GM15510 (cell line): ENCODE data around the gene BTBD2.
A peak's percentile ranks its signal among the peaks of the same experiment; 100 is the strongest.

ENCODE experiments used
- POLR2A ChIP-seq: IDR thresholded peaks from 3 replicates; pipeline ENCODE4 v1.6.1; 2011; ENCODE audit warnings: borderline replicate concordance; ENCODE audit not compliant: insufficient read length; ENCODE audit errors: extremely low read depth

BTBD2 gene

GRCh38 chr19:2055931-2056836 is 40.7 kb upstream of the BTBD2 start:
- TF ChIP-seq POLR2A, result peak; percentile 37

GRCh38 chr19:2054763-2055162 is 39.2 kb upstream of the BTBD2 start:
- peak; percentile 32 for TF ChIP-seq POLR2A

GRCh38 chr19:2053601-2054389 is 38.3 kb upstream of the BTBD2 start:
- TF ChIP-seq POLR2A, result no peak

GRCh38 chr19:2051773-2052704 is 36.5 kb upstream of the BTBD2 start:
- TF ChIP-seq POLR2A, result peak; percentile 35

GRCh38 chr19:2050991-2051772 is 35.7 kb upstream of the BTBD2 start, which contains the start of gene MKNK2:
TSS of gene MKNK2 (minus strand) at chr19:2051244. CDS start at chr19:2050851, 393 bp downstream.
- peak; percentile 100 for TF ChIP-seq POLR2A

GRCh38 chr19:2050349-2050990 is 35.0 kb upstream of the BTBD2 start:
- peak; percentile 28 for TF ChIP-seq POLR2A

GRCh38 chr19:2049741-2050348 is 34.3 kb upstream of the BTBD2 start:
- peak; percentile 49 for TF ChIP-seq POLR2A

GRCh38 chr19:2048959-2049740 is 33.6 kb upstream of the BTBD2 start:
- TF ChIP-seq POLR2A, result peak; percentile 5

GRCh38 chr19:2048104-2048958 is 32.8 kb upstream of the BTBD2 start:
- no peak for TF ChIP-seq POLR2A

DNA sequence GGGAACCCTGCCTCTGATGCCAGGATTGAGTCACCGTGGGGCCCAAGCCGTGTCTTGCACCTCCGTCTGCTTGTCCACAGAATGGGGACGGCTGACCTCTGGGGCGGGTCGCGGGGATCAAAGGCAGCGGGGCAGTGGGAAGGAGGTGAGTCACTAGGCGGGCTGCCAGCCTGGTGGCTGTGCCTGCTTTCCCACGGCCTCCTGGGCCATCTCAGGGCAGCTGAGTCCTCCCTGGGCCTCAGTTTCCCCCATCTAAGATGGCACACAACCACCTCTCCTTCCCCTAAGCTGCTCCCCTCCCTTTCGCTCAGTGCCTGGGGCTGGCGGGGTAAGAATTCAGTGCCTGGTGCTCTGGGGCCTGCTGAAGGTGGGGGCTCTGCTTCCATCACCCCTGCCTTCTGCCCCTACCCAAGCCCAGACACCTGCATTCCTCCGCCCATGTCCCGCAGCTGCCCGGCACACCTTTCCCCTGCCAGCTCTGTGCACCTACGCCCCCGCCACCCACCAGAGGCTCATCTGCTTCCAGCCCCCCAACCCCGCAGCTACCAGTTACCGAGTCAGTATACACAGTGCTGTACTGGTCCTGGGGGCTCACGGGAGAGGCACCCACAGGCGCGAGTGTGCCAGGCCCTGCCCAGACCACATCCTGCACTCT is 32.1 kb upstream of the BTBD2 start:
- TF ChIP-seq POLR2A, result no peak

DNA sequence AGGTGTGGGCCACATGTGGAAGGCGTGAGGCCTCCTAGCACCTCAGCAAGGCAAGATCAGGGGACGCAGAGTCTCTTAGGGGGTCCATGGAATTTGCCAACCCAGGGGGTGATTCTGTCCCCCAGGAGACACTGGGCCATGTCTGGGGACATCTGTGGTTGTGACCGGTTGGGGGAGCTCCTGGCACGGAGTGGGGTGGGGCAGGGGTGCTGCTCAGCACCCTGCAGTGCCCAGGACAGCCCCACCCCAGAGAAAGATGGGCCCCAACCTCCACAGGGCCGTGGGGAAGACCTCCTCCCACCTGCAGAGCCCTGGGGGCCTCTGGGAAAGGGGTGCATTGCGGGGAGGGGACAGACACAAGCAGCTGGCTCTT is 31.5 kb upstream of the BTBD2 start:
- TF ChIP-seq POLR2A, result no peak
